NT2/D1 (cell line): ENCODE measurements around the gene GRIN1.

ENCODE experiments used
- SUZ12 ChIP-seq: IDR thresholded peaks from 2 replicates; pipeline ENCODE4 v1.6.1; 2011; ENCODE audit not compliant: insufficient read length, insufficient read depth; ENCODE audit errors: extremely low read depth
- ZNF274 ChIP-seq: IDR thresholded peaks from 2 replicates; pipeline ENCODE4 v1.6.1; 2011; ENCODE audit warnings: mild to moderate bottlenecking, low read depth, low read length

DNA sequence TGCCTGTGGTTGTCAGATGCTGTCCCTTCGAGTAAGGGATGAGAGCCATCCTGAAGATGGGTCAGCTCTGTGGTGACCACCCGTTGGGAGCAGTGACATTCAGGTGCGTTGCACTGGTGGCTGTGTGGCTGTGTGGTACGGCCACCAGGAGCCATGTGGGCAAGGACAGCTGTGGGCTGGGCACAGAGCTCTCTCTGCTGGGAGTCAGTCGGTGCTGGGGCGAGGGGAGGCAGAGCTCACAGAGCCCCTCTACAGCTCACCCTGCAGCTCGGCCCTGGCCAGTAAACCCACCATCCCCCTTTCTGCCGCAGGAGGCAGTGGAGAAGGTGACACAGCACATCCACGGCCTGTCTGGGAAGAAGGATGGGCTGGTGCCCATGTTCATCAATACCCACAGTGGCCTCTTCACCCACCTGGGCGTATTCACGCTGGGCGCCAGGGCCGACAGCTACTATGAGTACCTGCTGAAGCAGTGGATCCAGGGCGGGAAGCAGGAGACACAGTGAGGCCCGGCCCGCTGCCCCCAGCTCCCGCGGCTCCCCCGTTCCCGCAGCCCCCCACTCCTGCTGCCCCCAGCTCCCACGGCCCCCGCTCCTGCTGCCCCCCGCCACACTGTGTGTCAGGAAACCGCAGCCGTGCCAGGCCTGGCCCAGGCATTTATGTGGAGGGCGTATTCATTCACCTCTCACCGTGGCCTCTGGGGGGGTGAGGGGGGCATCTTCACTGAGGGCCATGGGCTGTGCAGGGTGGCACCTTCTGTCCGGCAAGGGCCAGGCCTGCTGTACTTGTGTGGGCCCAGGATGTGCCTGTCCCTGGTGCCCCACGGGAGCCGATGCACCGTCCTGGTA is 32.9 kb upstream of the GRIN1 start:
- TF ChIP-seq ZNF274 (no peak), SUZ12 (no peak)
